ENCODE results near the gene IRAG1. TPM values are rescaled to one million over a fixed set of nuclear protein-coding genes. Genes with fewer than 3 reads are reported as not detected.
A peak's percentile ranks its signal among the peaks of the same experiment; 100 is the strongest.

IRAG1 gene
- total and polyA plus RNA-seq, 2 donors (not counting 1 experiment from before 2014, with no cell fraction given), result 0.27 to 0.32 TPM

DNA sequence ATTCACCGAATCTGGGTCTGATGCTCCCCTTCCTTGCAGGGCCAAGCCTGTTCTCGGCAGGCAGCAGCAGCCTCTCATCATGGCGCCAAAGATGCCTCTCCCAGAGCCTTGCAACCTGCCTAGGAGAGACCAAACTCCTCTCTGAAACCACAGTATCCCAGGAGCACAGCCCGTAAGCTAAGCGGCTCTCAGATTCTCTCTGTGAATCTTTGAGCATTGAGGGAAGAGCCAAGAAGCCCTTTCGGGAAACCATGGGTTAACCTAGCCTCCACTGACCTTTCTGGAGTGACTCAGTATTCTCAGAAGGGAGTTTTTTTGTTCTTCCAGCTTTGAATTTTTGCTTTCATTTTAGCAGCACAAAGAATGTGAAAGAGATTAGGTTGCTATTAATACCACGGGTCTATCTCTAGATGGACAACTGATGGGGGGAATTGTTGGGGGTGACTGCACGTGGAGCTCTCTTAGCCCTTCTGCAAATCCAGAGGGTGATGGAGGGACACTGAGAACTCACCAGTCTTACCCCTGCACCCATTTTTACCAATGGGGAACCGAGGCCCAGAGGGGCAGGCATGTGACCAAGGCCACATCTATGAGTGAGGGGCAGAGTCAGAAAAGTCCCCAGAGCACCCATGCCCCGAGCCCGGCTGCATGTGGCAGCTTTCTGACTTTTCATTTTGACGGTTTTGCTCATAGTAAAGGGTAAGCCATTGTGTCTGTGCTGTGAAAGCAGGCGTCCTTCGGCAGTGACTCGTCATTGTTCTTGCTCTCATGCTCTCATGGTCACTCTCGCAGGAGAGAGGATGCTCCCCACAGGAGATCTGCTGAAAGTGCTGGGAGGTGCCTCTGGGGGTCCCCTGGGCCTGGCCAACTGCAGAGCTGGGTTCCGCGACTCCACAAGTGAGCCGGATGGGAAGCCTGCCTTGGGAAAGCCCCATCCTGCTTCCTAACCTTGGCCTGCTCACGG lies 36.0 kb downstream of the IRAG1 start:
- no peaks in the 10 kb centered on the region for H3K36me3 ChIP-seq (replicated peaks in 1 of 2; ENCODE audit: control extremely low read depth in 1 of 2, control insufficient read depth in 1 of 2, extremely low read depth in 1 of 2, insufficient read depth in 2 of 2, low read length in 1 of 2)
- CTCF ChIA-PET, result interaction anchor here (0.6 to 6.9 kb wide), 9 partner anchors 30 to 251 kb away, joined by 3 to 57 read pairs (median 4); partner anchors contain the start of gene RNF141
- H3K27ac ChIP-seq (ENCODE audit: low read length in 2 of 2), result no peak overlapping the region
- ATAC-seq (ENCODE audit: low read depth) (peak; percentile 48), DNase-seq (no peak)
- peak overlapping the region; percentile 63 for H2AFZ ChIP-seq (ENCODE audit: insufficient read depth, low read depth, low read length, poor library complexity, severe bottlenecking)
- Mint-ChIP-seq H3K4me3 (peak overlapping the region; percentile 76), H3K9me3 (ENCODE audit: insufficient read depth) (no peaks in the 10 kb centered on the region), H3K27ac (peak overlapping the region; percentile 74), H3K27me3 (no peaks in the 10 kb centered on the region), H3K4me1 (peaks cover 67% of the 10 kb centered on the region)
- H3K9me3 ChIP-seq (ENCODE audit: control extremely low read depth in 1 of 3, control insufficient read depth in 2 of 3, insufficient read depth in 1 of 3, low read length in 2 of 3), result peaks cover 0 to 4% (median 0%) of the 10 kb centered on the region in 3 donors
- TF ChIP-seq EZH2 (IDR thresholded peaks at IDR 0.05; ENCODE audit: borderline replicate concordance, insufficient read depth, low read depth, low read length, poor library complexity, severe bottlenecking), result no peak
- TF ChIP-seq, protein P1, sequence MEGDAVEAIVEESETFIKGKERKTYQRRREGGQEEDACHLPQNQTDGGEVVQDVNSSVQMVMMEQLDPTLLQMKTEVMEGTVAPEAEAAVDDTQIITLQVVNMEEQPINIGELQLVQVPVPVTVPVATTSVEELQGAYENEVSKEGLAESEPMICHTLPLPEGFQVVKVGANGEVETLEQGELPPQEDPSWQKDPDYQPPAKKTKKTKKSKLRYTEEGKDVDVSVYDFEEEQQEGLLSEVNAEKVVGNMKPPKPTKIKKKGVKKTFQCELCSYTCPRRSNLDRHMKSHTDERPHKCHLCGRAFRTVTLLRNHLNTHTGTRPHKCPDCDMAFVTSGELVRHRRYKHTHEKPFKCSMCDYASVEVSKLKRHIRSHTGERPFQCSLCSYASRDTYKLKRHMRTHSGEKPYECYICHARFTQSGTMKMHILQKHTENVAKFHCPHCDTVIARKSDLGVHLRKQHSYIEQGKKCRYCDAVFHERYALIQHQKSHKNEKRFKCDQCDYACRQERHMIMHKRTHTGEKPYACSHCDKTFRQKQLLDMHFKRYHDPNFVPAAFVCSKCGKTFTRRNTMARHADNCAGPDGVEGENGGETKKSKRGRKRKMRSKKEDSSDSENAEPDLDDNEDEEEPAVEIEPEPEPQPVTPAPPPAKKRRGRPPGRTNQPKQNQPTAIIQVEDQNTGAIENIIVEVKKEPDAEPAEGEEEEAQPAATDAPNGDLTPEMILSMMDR (IDR thresholded peaks at IDR 0.05), result no peak
- peak overlapping the region; percentile 28 for H3K9ac ChIP-seq (ENCODE audit: low read length)
- H4K20me1 ChIP-seq (ENCODE audit: control insufficient read depth, insufficient read depth, low read length, poor library complexity, severe bottlenecking), result no peaks in the 10 kb centered on the region
- peak overlapping the region; percentile 42 for H3K4me2 ChIP-seq (replicated peaks; ENCODE audit: low read depth, low read length, poor library complexity, severe bottlenecking)
- intact Hi-C loops (cut with micrococcal nuclease), result loop anchor here (10.0 kb wide), 1 partner anchor 77 kb away; no protein-coding TSS in a partner anchor
- 63% methylated on average over 20 of the region's 20 CpGs for WGBS (ENCODE audit: insufficient coverage)
- POLR2A ChIA-PET, result interaction anchor here (0.6 to 1.4 kb wide), 2 partner anchors 15 to 43 kb away, joined by 3 read pairs; no protein-coding TSS in a partner anchor
- no peak overlapping the region for H3K4me3 ChIP-seq (ENCODE audit: control extremely low read depth in 1 of 5, extremely low read depth in 1 of 5, insufficient read depth in 1 of 5, low read depth in 2 of 5, low read length in 4 of 5)
- H3K4me1 ChIP-seq (ENCODE audit: control insufficient read depth in 2 of 2, insufficient read depth in 2 of 2, low read length in 2 of 2), result peaks cover 40 to 44% of the 10 kb centered on the region in 2 donors
- no peaks in the 10 kb centered on the region for H3K79me2 ChIP-seq (ENCODE audit: control insufficient read depth, insufficient read depth, low read length)
- no peaks in the 10 kb centered on the region for H3K27me3 ChIP-seq (replicated peaks in 1 of 4; ENCODE audit: control extremely low read depth in 1 of 4, control insufficient read depth in 3 of 4, insufficient read depth in 4 of 4, low read length in 3 of 4)

All from B cell (primary cell).